HL-60/S4 treated with phorbol 12-myristate 13-acetate at 8.2 ng/mL for 4 days and 3 days (cell line): ENCODE data around the gene STEAP4.
"Not testable (repeated sequence)": the region's sequence is repeated elsewhere in the genome, so short reads cannot be mapped to it uniquely, and the experiment has no call there.

Experiments used
- in situ Hi-C: fragments of 300-500 bp; cut with MboI; formaldehyde crosslinking; loops from 2 replicates; pipeline ENCODE4 v1.15.0; 2022; ENCODE audit warnings: low sequenced_read_pairs

The STEAP4 gene

DNA sequence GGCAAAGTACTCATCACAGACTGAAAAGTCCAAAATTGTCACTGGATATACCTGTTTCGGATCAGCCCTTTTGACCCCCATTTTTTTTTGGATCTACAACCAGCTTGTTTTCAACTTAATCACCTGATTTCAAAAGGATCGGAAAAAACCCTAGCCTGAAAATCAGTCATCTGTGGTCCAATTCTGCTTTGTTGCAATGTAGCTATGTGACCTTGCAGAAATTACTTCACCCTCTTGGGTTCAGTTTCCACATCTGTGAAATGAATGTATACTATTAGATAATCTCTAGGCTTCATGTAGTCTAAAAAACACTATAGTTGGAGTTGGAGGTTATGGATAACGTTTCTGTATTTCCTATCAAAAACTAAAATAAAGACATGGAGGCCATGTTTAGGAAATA is 37.1 kb downstream of the STEAP4 start:
- in situ Hi-C loops = no loop called here

DNA sequence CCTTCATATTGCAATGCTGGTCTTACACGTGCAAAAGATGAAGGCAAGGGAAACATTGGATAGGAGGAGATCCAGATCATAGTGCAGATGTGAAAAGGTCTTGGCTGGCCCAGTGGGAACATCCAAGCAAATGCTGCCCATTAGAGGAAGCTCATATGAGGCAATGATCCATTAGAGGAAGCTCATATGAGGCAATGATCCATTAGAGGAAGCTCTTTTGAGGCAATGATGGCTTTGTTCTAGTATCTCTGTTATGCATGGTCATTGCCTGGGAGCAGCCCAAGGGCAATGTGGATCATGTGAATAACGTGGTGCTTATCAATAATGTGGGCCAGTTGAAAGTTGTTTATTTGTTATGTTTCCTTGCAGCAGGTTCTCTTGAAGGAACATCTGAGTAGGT is 37.8 kb downstream of the STEAP4 start:
- in situ Hi-C loops = no loop called here

DNA sequence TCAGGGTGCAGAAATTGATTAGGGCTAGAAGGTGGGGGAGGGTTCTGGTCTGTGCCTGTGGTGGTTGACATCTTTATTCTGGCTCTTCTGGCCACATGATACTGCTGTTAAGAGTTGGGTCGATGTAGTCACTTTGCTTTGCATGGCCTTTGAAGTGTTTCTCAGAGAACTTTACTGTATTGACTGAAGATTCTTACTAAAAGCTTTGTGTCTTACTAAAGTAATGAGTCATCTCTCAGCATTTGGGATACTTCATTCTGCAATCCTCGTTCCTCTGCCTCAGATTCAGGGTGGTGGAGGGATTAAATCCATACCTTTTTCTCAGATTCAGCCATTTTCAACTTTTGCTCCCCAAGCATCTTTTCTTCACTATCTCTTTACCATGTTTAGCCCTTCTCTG is 38.6 kb downstream of the STEAP4 start:
- in situ Hi-C loops = no loop called here

DNA sequence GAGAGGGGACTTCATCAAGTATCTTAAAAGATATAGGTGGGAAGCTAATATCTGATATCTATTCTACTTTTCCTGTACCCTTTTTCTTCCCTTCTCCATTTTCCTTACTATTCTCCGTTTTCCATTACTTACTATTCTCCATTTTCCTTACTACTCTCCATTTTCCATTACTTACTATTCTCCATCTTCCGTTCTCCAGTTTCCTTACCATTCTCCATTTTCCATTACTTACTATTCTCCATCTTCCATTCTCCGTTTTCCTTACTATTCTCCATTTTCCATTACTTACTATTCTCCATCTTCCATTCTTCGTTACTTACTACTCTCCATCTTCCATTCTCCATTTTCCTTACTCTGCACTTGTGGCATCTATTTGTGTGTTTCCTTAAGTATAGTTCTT is 39.3 kb downstream of the STEAP4 start:
- in situ Hi-C loops = no loop called here

DNA sequence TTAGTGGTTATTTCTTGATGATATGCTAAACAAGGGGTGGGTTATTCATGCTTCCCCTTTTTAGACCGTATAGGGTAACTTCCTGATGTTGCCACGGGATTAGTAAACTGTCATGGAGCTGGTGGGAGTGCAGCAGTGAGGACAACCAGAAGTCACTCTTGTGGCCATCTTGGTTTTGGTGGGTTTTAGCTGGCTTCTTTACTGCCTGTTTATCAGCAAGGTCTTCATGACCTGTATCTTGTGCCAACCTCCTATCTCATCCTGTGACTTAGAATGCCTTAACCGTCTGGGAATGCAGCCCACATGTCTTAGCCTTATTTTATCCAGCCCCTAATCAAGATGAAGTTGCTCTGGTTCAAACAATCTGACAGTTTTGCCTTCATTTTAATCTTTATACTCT is 41.7 kb downstream of the STEAP4 start:
- in situ Hi-C loops = not testable (repeated sequence)

DNA sequence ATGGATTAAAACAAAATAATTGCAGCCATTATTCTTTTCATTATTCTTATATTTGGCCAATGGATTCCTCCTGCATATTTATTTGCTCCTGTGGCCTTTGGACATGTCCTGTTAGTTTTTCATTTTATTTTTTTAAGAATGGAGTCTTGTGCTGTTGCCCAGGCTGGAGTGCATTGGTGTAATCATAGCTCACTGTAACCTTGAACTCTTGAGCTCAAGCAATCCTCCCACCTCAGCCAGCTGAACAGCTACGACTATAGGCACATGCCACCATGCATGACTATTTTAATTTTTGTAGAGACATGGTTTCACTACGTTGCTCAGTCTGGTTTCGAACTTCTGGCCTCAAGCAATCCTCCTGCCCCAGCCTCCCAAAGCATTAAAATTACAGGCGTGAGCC is 44.1 kb downstream of the STEAP4 start:
- in situ Hi-C loops = no loop called here

DNA sequence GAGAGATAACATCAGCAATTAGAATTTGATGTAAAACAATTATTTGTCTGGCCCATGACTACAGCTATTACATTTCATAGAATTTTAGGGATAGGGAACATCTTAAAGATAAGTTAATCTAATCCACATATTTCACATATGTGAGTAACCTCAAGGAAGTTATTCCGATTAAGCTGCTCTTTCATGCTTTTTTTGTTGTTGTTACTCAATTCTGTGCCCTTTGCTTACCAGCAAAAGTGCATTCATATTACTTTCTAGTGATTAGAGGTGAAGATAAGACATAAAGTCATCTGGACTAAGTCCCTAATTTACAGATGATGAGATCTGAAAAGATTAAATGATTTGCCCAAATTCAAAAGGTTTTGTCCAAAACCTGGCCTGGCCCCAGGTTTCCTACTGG is 46.0 kb downstream of the STEAP4 start:
- in situ Hi-C loops = no loop called here

DNA sequence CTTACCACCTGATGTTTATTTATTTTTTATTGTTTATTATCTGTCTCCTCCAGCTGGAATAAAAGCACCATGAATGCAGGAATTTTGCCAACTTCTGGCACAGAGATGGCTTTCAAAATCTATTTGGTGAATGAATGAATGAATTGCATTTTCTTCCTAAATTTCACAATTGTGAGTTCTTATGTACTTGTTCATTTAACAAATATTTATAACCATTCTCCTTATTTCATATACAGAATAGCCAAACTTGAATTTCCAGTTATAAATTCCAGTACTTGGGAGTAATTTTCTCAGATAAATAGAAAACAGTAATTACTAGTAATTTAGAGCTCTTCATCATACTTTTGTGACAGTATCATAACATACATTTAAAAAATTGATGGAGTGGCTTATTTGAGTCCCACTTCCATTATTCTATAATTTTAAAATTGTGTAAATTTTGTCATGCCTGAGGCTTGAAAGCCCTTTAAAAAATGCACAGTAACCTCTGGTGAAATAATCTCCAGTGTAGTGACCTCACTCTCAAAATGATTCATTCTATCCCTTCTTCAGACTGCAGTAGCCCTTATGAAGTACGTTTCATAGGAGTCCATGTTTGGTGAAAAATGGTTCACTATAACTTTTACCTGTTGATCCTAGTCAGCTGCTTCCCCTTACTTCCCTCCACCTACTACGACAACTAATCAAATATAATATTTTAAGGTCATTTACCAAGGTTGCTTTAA is 46.9 kb downstream of the STEAP4 start:
- in situ Hi-C loops = no loop called here

DNA sequence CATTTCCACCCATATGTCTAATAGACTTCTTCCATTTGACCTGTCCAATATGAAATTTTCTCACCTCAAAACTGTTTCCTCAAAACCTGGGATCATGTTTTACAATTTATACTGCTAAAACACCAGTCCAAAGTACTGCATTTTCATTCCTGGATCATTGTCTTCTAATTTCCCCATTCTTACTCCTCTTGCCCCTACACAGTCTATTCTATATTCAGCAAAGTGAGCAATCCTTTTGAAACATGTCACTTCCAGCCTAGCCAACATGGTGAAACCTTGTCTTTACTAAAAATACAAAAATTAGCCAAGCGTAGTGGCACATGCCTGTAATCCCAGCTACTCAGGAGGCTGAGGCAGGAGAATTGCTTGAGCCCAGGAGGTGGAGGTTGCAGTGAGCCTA is 48.4 kb downstream of the STEAP4 start:
- in situ Hi-C loops = not testable (repeated sequence)

DNA sequence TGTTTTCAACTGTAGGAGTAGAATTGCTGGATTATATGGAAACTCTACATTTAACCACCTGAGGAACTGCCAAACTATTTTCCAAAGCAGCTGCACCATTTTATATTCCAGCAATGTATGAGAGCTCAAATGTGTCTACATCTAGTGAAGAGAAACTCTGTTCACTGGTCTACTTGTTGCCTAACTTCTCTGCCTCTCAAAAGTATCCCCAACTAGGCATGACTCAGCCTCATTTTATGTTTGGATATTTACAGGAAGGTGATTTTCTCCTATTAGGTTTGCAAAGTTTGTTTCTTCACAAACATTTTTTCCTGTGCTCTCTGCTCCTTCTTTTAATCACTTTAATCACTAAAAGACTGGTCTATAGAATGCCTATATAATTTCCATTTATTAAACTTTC is 49.8 kb downstream of the STEAP4 start:
- in situ Hi-C loops = no loop called here

DNA sequence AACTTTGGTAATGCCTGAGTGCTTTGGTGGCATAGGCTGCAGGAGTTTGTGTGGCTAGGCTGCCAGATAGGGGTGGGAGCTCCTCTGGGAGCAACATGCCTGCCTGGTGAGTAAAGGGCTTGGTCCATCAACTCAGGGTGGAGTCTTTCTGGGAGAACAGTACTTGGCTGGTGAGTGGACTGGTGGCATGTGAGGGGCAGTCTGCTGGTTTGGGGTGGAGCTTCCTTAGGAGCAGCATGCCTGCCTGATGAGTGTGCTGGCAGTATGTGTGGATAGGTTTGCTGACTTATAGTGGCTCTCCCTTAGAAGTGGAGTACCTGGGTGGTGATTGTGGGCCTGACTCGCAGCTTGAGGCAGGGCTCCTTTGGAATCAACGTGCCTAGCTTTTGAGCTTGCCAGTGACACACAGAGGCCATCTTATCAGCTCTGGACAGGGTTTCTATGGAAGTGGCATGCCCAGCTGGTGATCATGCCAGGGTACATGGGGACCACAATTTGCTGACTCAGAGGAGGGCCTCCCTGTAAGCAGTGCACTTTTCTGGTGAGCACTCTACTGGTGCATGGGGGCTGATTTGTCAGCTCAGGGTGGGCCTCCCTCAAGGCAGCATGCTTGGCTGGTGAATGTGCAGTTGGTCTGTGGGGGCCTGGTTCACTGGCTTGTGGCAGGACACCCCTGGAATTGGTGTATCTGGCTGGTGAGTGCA is 51.8 kb downstream of the STEAP4 start:
- in situ Hi-C loops = no loop called here

DNA sequence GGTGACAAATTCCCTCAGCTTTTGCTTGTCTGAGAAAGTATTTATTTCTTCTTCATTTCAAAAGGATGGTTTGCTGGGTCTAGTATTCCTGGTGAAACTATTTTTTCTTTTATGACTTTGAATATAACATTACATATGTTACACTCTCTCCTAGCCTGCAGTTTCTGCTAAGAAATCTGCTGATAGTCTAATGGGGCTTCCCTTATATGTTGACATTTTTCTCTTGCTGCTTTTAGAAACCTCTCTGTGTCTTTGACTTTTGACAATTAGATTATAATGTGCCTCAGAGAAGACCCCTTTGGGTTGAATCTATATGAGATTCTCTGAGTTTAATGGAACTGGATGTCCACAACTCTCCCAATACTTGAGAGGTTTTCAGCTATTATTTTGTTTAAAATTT is 53.1 kb downstream of the STEAP4 start:
- in situ Hi-C loops = no loop called here

DNA sequence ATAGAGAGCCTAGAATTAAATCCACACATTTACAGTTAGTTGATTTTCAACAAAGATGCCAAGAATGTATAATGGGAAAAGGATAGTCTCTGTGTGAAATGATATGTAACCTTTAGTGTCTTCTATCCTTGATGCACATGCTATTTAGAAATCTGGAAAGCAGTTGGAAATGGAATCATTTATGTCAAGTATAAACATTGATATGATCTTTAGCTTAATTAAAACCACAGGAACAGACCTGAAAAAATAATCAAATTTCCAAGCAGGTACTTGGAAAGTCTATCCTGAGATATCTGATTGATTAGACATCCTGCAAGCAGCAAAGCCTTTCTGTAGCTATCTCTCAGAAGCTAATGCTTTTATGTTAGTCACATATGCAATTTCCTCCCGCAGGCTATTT is 62.4 kb downstream of the STEAP4 start:
- in situ Hi-C loops = loop anchor here (10.0 kb wide), 1 partner anchor 111 kb away; no protein-coding TSS in a partner anchor

DNA sequence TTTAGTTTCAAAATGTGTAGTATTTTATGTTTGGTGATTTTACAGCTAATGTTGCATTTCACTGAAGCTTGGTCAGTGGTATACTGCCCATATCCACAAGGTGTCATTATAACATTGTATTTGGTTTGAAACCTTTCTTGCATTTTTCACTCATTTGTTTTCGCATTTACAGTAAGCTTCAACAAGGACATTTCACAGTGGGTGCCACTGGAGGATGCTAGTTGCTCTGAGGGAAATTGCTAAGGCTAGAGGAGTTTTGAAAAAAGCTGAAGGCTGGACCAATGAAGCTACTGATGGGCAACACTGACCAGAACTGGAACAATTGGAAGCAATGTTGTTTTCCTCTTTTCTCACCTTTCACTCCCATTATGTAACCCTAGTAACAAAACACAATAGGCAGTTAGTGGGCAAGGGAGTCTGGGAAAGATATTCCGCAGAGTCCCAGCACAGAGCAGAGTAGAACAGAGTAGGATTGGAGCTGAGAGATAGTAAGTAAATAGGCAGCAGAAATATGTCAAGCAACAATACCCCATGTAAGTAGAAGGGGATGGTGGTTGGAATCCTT is 63.3 kb downstream of the STEAP4 start:
- in situ Hi-C loops = loop anchor here (10.0 kb wide), 1 partner anchor 111 kb away; no protein-coding TSS in a partner anchor

DNA sequence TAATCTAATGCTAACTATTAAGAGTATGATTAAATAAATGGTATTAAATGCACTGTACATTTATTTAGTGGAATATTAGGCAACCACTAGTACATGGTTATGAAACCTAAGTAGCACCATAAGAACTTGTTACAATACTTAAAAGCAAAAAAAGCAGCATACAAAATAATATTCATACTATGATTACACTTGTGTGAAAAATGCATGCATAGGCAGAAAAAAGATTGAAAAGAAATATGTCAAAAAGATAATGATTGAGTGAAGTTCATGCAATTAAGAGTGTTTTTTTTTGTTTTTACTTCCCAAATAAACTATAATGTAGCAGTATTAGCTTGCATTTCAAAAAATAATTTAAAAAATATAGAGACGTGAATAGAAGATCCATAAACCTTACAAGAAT is 66.8 kb downstream of the STEAP4 start:
- in situ Hi-C loops = loop anchor here (10.0 kb wide), 1 partner anchor 115 kb away; no protein-coding TSS in a partner anchor

DNA sequence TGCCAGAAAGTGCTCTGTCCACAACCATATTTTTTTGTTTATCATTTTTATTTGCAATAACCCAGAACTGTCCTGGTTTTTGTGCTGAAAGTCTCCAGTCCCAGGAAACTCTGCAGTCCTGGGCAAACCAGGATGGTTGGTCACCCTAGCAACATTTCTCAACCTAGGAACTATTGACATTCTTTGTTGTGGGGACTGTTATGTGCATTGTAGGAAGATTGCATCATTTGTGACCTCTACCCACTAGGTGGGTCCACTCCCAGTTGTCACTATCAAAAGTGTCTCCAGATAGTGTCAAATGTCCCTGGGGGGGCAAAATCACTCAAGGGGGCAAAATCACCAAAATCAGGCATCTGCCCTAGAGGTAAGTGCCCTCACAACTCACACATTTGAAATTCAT is 72.9 kb downstream of the STEAP4 start:
- in situ Hi-C loops = no loop called here

DNA sequence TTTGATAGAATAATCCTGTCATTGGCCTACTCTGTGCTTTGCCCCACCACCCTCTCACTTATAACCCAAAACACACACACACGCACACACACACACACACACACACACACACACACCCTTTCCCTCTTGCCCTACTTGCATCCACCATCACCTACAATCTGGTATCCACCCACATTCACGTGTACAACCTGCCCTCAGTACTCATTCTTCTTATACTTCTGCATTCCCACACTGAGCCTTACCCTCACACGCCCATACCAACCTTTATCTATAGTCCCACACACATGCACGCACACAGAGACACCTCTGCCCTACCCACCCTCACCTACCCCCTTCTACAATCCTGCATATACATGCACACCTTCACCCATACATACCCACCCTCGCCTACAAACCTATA is 76.0 kb downstream of the STEAP4 start:
- in situ Hi-C loops = no loop called here

DNA sequence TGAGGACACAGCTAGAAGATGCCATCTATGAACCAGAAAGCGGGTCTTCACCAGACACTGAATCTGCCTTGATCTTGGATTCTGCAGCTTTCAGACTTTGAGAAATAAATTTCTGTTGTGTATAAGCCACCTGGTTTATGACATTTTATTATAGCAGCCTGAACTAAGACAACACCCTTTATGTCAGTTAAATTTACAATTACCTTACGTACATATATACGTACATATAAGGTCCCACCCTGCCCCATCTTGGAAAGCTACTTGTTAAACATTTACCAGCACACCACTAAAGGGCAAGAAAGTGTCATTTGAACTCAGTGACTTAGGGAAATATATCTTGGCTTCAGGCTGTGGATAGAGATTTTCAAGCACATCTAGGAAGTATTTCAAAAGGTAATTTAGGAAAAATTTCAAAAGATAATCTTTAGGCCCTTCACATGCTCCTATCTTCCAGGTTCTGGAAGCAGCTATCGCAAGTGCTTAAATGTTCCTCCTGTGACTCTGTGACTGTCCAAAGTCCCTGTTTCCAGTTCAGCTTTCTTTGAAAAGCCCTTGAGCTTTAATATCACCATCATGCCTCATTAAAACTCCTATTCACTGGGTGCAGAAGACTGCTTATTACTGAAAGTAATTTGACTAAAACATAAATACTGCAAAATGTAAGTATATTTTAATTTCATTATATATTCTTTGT is 77.2 kb downstream of the STEAP4 start:
- in situ Hi-C loops = no loop called here

DNA sequence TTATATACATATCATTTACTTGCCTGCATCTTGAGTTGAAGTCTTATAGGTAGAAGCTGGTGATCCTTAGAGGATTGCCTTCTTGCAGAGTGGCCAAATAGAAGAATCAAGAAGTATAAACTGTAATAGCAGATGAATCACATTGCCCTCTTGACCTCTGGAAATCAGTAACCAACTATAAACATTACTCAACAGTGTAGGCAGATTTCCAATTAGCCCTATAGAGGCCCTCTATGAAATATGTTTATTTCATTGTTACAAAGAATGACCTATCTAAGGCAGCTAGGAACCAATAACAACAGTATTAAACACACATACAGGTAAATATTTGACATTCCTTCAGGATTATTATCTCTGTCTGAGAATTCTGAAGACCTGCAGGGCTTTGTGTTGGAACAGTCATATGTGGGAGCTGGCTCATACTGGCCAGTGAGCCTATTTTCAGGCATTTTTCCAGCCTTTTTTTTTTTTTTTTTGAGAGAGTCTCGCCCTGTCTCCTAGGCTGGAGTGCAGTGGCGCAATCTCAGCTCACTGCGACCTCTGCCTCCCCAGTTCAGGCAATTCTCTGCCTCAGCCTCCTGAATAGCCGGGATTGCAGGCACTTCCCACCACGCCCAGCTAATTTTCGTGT is 79.7 kb downstream of the STEAP4 start:
- in situ Hi-C loops = no loop called here

DNA sequence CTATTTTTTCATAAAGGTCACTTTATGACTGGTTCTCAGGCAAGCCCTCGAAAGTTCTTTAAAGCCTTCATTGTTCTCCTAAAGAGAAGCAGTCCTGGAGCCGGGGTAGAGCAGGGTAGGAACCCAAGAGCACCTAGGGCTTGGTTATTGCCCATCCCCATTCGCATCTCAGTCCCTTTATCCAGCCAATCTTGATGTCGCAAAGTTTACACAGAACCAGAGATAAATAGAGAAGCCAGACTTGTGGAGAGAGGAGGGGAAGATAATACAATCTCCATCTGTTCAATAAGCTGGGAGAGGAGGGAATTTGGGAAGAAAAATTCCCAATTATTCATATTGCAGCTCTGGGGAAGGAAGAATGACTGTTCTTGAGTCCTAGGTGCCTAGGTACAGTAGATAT is 80.5 kb downstream of the STEAP4 start:
- in situ Hi-C loops = no loop called here

DNA sequence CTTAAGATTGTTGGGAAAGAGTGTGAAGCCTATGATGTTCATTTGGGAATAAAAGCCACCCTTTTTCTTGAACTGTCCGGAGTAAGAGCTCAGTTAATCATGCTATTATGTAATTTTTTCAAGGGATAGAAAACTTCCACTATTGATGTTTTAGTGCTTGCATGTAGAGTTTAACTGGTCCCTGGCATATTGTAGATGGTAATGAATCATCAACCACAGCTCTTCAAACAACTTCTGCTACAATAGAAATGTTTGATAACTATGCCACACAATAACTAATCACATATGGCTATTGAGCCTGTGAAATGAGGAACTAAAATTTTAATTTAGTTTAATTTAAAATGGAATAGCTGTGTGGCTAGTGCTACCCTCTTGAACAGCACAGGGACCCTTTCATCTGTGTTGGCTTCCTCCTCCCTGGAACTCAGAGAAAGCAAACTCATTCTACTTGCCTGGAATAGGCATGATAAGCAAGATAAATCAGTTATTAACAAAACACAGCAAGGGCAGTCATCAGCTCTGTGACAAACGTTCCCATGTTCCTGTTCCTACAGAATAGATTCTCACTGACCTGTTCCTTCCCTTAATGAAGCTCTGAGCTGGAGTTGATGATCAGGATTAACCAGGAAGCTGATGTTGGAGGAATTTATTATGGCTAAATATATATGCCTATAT is 82.0 kb downstream of the STEAP4 start:
- in situ Hi-C loops = no loop called here
